ENCODE results near the gene SLC43A3.
"Not testable (repeated sequence)": the region's sequence is repeated elsewhere in the genome, so short reads cannot be mapped to it uniquely, and the experiment has no call there.

Gene SLC43A3

GRCh38 chr11:57403802-57404147, 23.1 kb downstream of the SLC43A3 start:
- DNase-seq: no peak

- not testable (repeated sequence) for DNase-seq
Measured at GRCh38 chr11:57403003-57403801, 23.7 kb downstream of the SLC43A3 start.

- no peak for DNase-seq
Measured at GRCh38 chr11:57402188-57403002, 24.5 kb downstream of the SLC43A3 start.

GRCh38 chr11:57399972-57400578, 26.8 kb downstream of the SLC43A3 start:
- DNase-seq: no peak

GRCh38 chr11:57399221-57399620, 27.7 kb downstream of the SLC43A3 start:
- no peak for DNase-seq

GRCh38 chr11:57397394-57397990, 29.4 kb downstream of the SLC43A3 start:
- no peak for DNase-seq

GRCh38 chr11:57396744-57397143, 30.2 kb downstream of the SLC43A3 start:
- DNase-seq: no peak

GRCh38 chr11:57395905-57396623, 30.9 kb downstream of the SLC43A3 start:
- DNase-seq: no peak

GRCh38 chr11:57394203-57394965, 32.5 kb downstream of the SLC43A3 start:
- no peak for DNase-seq

- DNase-seq: no peak
Measured at GRCh38 chr11:57392763-57393105, 34.2 kb downstream of the SLC43A3 start.

- no peak for DNase-seq
Measured at GRCh38 chr11:57392066-57392762, 34.7 kb downstream of the SLC43A3 start.

GRCh38 chr11:57391539-57391938, 35.4 kb downstream of the SLC43A3 start:
- no peak for DNase-seq

- DNase-seq: no peak
Measured at GRCh38 chr11:57391111-57391510, 35.8 kb downstream of the SLC43A3 start.

- DNase-seq: no peak
Measured at GRCh38 chr11:57390535-57390934, 36.4 kb downstream of the SLC43A3 start, which contains the start of gene PRG2. TSS of gene PRG2 (minus strand) at chr11:57390650. CDS start at chr11:57389944, 706 bp downstream.

GRCh38 chr11:57387289-57388030, 39.5 kb downstream of the SLC43A3 start:
- DNase-seq: no peak

GRCh38 chr11:57386178-57386940, 40.6 kb downstream of the SLC43A3 start:
- no peak for DNase-seq

- DNase-seq: no peak
Measured at GRCh38 chr11:57380975-57381374, 45.9 kb downstream of the SLC43A3 start, which contains the start of gene PRG3. TSS of gene PRG3 (minus strand) at chr11:57381150. CDS start at chr11:57380708, 442 bp downstream.

GRCh38 chr11:57379732-57380131, 47.2 kb downstream of the SLC43A3 start:
- DNase-seq: no peak

GRCh38 chr11:57378186-57378585, 48.7 kb downstream of the SLC43A3 start:
- no peak for DNase-seq

GRCh38 chr11:57377107-57377506, 49.8 kb downstream of the SLC43A3 start:
- DNase-seq: no peak

Data from activated CD4-positive, alpha-beta T cell treated with anti-CD3 and anti-CD28 coated beads, Interleukin-2, amount 50 U/mL, for 1 hour (primary cell).